NT2/D1 (cell line): ENCODE data around the gene TBCK.

ENCODE experiments used
- DNase-seq: peaks from one replicate; pipeline ENCODE4 v3.0.0-alpha.2; 2011; ENCODE audit warnings: low read depth, low spot score
- H3K27me3 ChIP-seq: 2 replicates; pipeline ENCODE4 v1.6.0; 2011; ENCODE audit warnings: mild to moderate bottlenecking; ENCODE audit not compliant: insufficient read length, insufficient read depth
- H3K36me3 ChIP-seq: 2 replicates; pipeline ENCODE4 v1.6.1; 2011; ENCODE audit warnings: mild to moderate bottlenecking, low read length, mixed read lengths; ENCODE audit not compliant: insufficient read depth, insufficient read length
- H3K4me1 ChIP-seq: 2 replicates; pipeline ENCODE4 v1.5.1; 2011; ENCODE audit not compliant: insufficient read depth, insufficient read length
- H3K4me3 ChIP-seq: 2 replicates; pipeline ENCODE4 v1.5.1; 2011; ENCODE audit warnings: low read depth; ENCODE audit not compliant: insufficient read length
- H3K9ac ChIP-seq: 2 replicates; pipeline ENCODE4 v1.6.0; 2011; ENCODE audit warnings: low read depth; ENCODE audit not compliant: insufficient read length
- H3K9me3 ChIP-seq: 2 replicates; pipeline ENCODE4 v1.5.1; 2011; ENCODE audit warnings: mild to moderate bottlenecking, low read length; ENCODE audit not compliant: insufficient read depth
- SUZ12 ChIP-seq: IDR thresholded peaks from 2 replicates; pipeline ENCODE4 v1.6.1; 2011; ENCODE audit not compliant: insufficient read length, insufficient read depth; ENCODE audit errors: extremely low read depth
- YY1 ChIP-seq: IDR thresholded peaks from 2 replicates; pipeline ENCODE4 v1.6.1; 2011; ENCODE audit not compliant: insufficient read length, insufficient read depth
- ZNF274 ChIP-seq: IDR thresholded peaks from 2 replicates; pipeline ENCODE4 v1.6.1; 2011; ENCODE audit warnings: mild to moderate bottlenecking, low read depth, low read length

The TBCK gene

GRCh38 chr4:106315968-106316772 lies at the start of gene TBCK, which contains the start of gene AIMP1:
Gene TBCK, minus strand, starts transcription at chr4:106316209. Its CDS starts 7,249 bp downstream, at chr4:106308960.
Gene AIMP1, plus strand, starts transcription at chr4:106316550. Its CDS starts 8,460 bp downstream, at chr4:106325010.
- Histone ChIP-seq H3K4me1 (no peaks in the 10 kb centered on the region), H3K4me3 (peak within 1 kb of the TSS; percentile 87), H3K9ac (peak within 1 kb of the TSS; percentile 87), H3K27me3 (no peaks in the 10 kb centered on the region), H3K9me3 (peaks cover 23% of the 10 kb centered on the region), H3K36me3 (peaks cover 5% of the 10 kb centered on the region)
- DNase-seq = peak; percentile 74
- TF ChIP-seq YY1 (no peak), SUZ12 (no peak)

GRCh38 chr4:106365613-106366012 lies 49.6 kb upstream of the TBCK start:
- Histone ChIP-seq H3K36me3 (no peaks in the 10 kb centered on the region), H3K4me1 (no peaks in the 10 kb centered on the region), H3K9me3 (no peaks in the 10 kb centered on the region), H3K4me3 (no peak overlapping the region), H3K9ac (no peak overlapping the region), H3K27me3 (no peaks in the 10 kb centered on the region)
- no peak for DNase-seq
- TF ChIP-seq YY1 (no peak), SUZ12 (no peak), ZNF274 (no peak)

GRCh38 chr4:106364282-106364681 lies 48.3 kb upstream of the TBCK start:
- Histone ChIP-seq H3K36me3 (no peaks in the 10 kb centered on the region), H3K4me3 (no peak overlapping the region)

GRCh38 chr4:106362086-106362825 lies 46.2 kb upstream of the TBCK start:
- Histone ChIP-seq H3K4me1 (no peaks in the 10 kb centered on the region), H3K9me3 (no peaks in the 10 kb centered on the region), H3K4me3 (no peak overlapping the region), H3K27me3 (no peaks in the 10 kb centered on the region), H3K36me3 (no peaks in the 10 kb centered on the region), H3K9ac (no peak overlapping the region)
- no peak for TF ChIP-seq SUZ12
- TF ChIP-seq YY1 = no peak
- TF ChIP-seq ZNF274 = no peak
- DNase-seq = no peak

More at GRCh38 chr4:106364282-106364681, 48.3 kb upstream of the TBCK start:
- Histone ChIP-seq H3K9ac (no peak overlapping the region), H3K9me3 (no peaks in the 10 kb centered on the region), H3K27me3 (no peaks in the 10 kb centered on the region), H3K4me1 (no peaks in the 10 kb centered on the region)
- no peak for DNase-seq
- TF ChIP-seq YY1 = no peak
- no peak for TF ChIP-seq SUZ12
- no peak for TF ChIP-seq ZNF274

GRCh38 chr4:106358899-106359298 lies 42.9 kb upstream of the TBCK start:
- no peak for DNase-seq

GRCh38 chr4:106355193-106355592 lies 39.2 kb upstream of the TBCK start:
- Histone ChIP-seq H3K36me3 (no peaks in the 10 kb centered on the region), H3K9me3 (no peaks in the 10 kb centered on the region), H3K4me3 (no peak overlapping the region), H3K4me1 (no peaks in the 10 kb centered on the region), H3K27me3 (no peaks in the 10 kb centered on the region), H3K9ac (no peak overlapping the region)
- TF ChIP-seq YY1 = no peak
- no peak for TF ChIP-seq ZNF274
- no peak for TF ChIP-seq SUZ12
- DNase-seq = no peak

More at GRCh38 chr4:106358899-106359298, 42.9 kb upstream of the TBCK start:
- H3K9ac ChIP-seq = no peak overlapping the region
- no peak overlapping the region for H3K4me3 ChIP-seq
- no peaks in the 10 kb centered on the region for H3K36me3 ChIP-seq
- no peaks in the 10 kb centered on the region for H3K27me3 ChIP-seq
- no peaks in the 10 kb centered on the region for H3K4me1 ChIP-seq
- H3K9me3 ChIP-seq = no peaks in the 10 kb centered on the region
- TF ChIP-seq YY1 (no peak), SUZ12 (no peak), ZNF274 (no peak)

- Histone ChIP-seq H3K4me3 (no peak overlapping the region), H3K27me3 (no peaks in the 10 kb centered on the region), H3K9ac (no peak overlapping the region), H3K9me3 (no peaks in the 10 kb centered on the region), H3K36me3 (peaks cover 6% of the 10 kb centered on the region), H3K4me1 (no peaks in the 10 kb centered on the region)
- TF ChIP-seq SUZ12 (no peak), ZNF274 (no peak), YY1 (no peak)
- no peak for DNase-seq
Observed at GRCh38 chr4:106353786-106354185, 37.8 kb upstream of the TBCK start.
